Fibroblast of mammary gland (primary cell): ENCODE data around the gene AMMECR1L.
"Not testable (repeated sequence)": the region's sequence is repeated elsewhere in the genome, so short reads cannot be mapped to it uniquely, and the experiment has no call there.

ENCODE experiments used
- DNase-seq: peaks from one replicate; pipeline ENCODE4 v3.0.0-alpha.2; 2010; ENCODE audit warnings: low read depth
- H3K4me3 ChIP-seq: 2 replicates; pipeline ENCODE4 v1.5.1; 2011; ENCODE audit warnings: low read depth, mild to moderate bottlenecking, low read length, moderate library complexity; ENCODE audit not compliant: control insufficient read depth
- TF ChIP-seq, protein P1 (sequence below): conservative IDR thresholded peaks from 2 replicates; pipeline ENCODE4 v1.5.1; 2011; ENCODE audit warnings: low read depth, low read length, inconsistent platforms; ENCODE audit not compliant: control insufficient read depth, insufficient read depth

AMMECR1L gene

DNA sequence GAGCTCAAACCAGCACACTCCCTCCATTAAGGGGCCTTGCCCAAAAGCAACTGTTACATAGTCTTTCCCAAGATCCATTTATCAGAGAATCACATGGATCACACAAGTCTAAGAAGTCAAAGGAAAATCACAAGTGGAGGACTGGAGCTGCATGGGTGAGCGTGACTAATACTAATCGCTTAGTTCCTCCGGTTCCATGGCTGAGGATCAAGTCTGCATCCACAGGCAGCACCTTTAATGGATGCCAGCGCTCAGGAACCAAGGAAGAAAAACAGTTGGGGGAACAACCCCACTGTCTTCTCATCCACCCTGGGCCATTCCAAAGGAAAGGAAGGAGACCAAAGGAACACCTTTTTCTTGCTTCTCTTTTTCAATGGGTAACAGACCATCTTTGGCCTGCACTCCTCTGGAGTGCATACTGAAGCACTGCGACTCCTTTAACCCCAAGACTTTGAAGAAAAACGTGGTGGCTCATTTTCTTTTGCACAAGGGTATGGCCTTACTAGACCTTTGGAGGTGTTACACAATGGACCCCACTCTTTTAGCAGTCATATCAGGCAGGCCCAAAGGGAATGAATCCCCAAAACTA lies 65.6 kb downstream of the AMMECR1L start:
- DNase-seq = peak; percentile 32
- no peak overlapping the region for H3K4me3 ChIP-seq
- TF ChIP-seq, protein P1, sequence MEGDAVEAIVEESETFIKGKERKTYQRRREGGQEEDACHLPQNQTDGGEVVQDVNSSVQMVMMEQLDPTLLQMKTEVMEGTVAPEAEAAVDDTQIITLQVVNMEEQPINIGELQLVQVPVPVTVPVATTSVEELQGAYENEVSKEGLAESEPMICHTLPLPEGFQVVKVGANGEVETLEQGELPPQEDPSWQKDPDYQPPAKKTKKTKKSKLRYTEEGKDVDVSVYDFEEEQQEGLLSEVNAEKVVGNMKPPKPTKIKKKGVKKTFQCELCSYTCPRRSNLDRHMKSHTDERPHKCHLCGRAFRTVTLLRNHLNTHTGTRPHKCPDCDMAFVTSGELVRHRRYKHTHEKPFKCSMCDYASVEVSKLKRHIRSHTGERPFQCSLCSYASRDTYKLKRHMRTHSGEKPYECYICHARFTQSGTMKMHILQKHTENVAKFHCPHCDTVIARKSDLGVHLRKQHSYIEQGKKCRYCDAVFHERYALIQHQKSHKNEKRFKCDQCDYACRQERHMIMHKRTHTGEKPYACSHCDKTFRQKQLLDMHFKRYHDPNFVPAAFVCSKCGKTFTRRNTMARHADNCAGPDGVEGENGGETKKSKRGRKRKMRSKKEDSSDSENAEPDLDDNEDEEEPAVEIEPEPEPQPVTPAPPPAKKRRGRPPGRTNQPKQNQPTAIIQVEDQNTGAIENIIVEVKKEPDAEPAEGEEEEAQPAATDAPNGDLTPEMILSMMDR = no peak

DNA sequence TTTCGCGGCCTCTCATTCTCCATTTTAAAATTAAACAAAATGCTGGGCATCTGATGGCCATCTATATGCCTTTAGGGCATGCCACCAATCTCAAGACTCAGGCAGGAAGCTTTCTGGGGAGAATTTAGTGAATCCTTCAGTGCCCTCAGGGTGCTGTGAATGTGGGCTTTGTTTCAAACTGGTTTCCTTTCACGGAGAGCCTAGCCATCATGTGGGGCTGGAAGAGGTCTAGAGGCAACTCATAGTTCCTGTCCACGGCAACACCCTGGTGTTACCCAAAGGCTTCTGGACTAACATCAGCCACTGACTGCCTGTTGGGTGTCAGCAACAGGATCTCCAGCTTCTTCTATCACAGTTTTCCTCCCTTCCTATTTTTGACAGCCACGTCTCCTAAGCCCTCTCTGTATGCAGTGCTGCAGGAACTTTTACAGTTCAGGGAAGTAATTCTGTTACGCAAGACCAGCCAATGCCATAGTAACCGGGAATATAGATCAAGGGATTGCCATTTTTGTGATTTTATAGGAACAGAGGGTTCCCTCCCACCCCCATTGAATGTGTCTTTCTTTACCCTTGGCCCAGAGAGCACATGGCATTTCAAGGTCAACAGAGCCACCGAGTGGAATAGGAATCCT lies 66.8 kb downstream of the AMMECR1L start:
- DNase-seq = no peak
- no peak overlapping the region for H3K4me3 ChIP-seq

DNA sequence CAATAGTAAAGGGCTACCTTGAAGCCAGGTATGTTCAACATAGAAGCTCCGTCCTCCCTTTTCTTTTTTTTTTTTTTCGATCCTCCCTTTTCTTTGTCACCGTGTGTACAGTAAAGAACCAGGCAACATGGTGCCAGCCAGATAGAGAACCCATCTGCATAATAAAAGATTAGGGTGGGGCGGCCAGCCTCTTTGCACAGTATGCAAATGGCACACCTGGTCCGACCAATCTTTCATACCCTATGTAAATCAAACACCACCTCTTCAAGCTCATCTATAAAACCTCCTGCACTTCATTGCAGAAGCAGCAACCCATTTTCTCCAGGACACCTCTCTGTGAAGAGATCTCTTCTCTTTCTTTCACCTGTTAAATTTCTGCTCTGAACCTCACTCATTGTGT lies 67.5 kb downstream of the AMMECR1L start:
- TF ChIP-seq, protein P1 = no peak
- no peak for DNase-seq
- H3K4me3 ChIP-seq = no peak overlapping the region

More for the DNA sequence above, 66.8 kb downstream of the AMMECR1L start:
- TF ChIP-seq, protein P1 = no peak

DNA sequence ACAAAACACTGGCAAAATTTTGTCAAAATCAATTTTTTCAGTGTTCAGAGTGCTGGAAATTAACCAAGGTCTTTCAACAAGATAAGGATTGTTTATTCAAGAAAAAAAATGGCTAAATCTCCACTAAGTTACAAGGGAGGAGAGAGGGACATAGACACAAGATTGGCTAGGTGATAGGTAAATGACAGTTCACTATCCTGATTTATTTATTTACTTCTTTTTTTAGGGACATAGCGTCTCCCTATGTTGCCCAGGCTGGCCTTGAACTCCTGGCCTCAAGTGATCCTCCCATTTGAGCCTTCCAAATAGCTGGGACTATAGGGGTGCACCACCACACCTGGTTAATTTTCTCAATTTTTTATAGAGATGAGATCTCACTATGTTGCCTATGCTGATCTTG lies 71.1 kb downstream of the AMMECR1L start:
- TF ChIP-seq, protein P1 = no peak
- H3K4me3 ChIP-seq = no peak overlapping the region

DNA sequence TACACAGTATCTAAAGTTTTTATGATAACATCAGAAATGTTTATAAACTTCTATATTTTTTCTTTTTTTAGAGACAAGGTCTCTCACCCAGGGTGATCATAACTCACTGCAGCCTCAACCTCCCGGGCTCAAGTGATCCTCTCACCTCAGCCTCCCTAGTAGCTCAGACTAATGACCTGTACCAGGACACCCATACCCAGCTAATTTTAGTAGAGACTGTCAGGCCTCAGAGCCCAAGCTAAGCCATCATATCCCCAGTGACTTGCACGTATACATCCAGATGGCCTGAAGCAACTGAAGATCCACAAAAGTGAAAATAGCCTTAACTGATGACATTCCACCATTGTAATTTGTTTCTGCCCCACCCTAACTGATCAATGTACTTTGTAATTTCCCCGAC lies 73.3 kb downstream of the AMMECR1L start:
- not testable (repeated sequence) for DNase-seq, H3K4me3 ChIP-seq

More for the DNA sequence above, 71.1 kb downstream of the AMMECR1L start:
- DNase-seq = no peak
